ENCODE data around the gene OR2V2. TPM values are rescaled to one million over a fixed set of nuclear protein-coding genes. Genes with fewer than 3 reads are reported as not detected.
A peak's percentile ranks its signal among the peaks of the same experiment; 100 is the strongest.

OR2V2 gene
- total and polyA plus RNA-seq, 4 donors, result not detected

GRCh38 chr5:181205761-181206649, 58.6 kb downstream of the OR2V2 start:
- DNase-seq (ENCODE audit: low spot score), result no peak
- Histone ChIP-seq H3K27me3 (ENCODE audit: control insufficient read depth in 4 of 4, insufficient read depth in 4 of 4, low read length in 3 of 4) (no peaks in the 10 kb centered on the region), H3K9ac (ENCODE audit: low read depth in 1 of 2, low read length in 2 of 2) (no peak overlapping the region), H3K9me3 (ENCODE audit: control insufficient read depth in 4 of 4, low read length in 3 of 4) (no peaks in the 10 kb centered on the region), H3K4me1 (ENCODE audit: control insufficient read depth in 4 of 4, insufficient read depth in 4 of 4, low read length in 3 of 4) (peaks cover 12 to 37% (median 26%) of the 10 kb centered on the region in 4 donors), H3K4me3 (ENCODE audit: low read depth in 1 of 3, low read length in 3 of 3) (peak overlapping the region in 1 of 3 donors; percentile 25), H3K27ac (ENCODE audit: low read depth in 1 of 2, low read length in 2 of 2) (no peak overlapping the region), H3K36me3 (ENCODE audit: control insufficient read depth in 4 of 4, insufficient read depth in 3 of 4, low read depth in 1 of 4, low read length in 3 of 4) (no peaks in the 10 kb centered on the region)
- peak; percentile 10 for TF ChIP-seq NR2F2 (IDR thresholded peaks at IDR 0.05)
- no peak for TF ChIP-seq ATF3 (IDR thresholded peaks at IDR 0.05)
- TF ChIP-seq HNF4G (IDR thresholded peaks at IDR 0.05), result no peak
- 20% methylated on average over 37 of the region's 37 CpGs for WGBS

GRCh38 chr5:181207214-181207959, 60.0 kb downstream of the OR2V2 start:
- H3K27me3 ChIP-seq (ENCODE audit: control insufficient read depth in 4 of 4, insufficient read depth in 4 of 4, low read length in 3 of 4), result no peaks in the 10 kb centered on the region
- peak; percentile 82 for DNase-seq (ENCODE audit: low spot score)
- no peak overlapping the region for H3K9ac ChIP-seq (ENCODE audit: low read depth in 1 of 2, low read length in 2 of 2)
- TF ChIP-seq REST (IDR thresholded peaks at IDR 0.05), result no peak
- TF ChIP-seq ZBTB33 (IDR thresholded peaks at IDR 0.05), result no peak
- TF ChIP-seq MAX (IDR thresholded peaks at IDR 0.05), result peak; percentile 47
- TF ChIP-seq RAD21 (IDR thresholded peaks at IDR 0.05), result no peak
- TF ChIP-seq JUND (IDR thresholded peaks at IDR 0.05), result no peak
- TF ChIP-seq YY1 (IDR thresholded peaks at IDR 0.05), result no peak
- peak in 1 of 2 donors; percentile 4 for TF ChIP-seq HNF4A (conservative IDR thresholded peaks at IDR 0.05)
- TF ChIP-seq FOXA1 (IDR thresholded peaks at IDR 0.05), result no peak
- peak in 1 of 2 donors; percentile 35 for TF ChIP-seq GABPA (IDR thresholded peaks at IDR 0.05 in 1 of 2, conservative IDR thresholded peaks at IDR 0.05 in 1 of 2)
- TF ChIP-seq FOXA2 (IDR thresholded peaks at IDR 0.05), result no peak
- TF ChIP-seq NR2F2 (IDR thresholded peaks at IDR 0.05), result no peak
- no peak for TF ChIP-seq SP1 (IDR thresholded peaks at IDR 0.05)
- TF ChIP-seq RXRA (IDR thresholded peaks at IDR 0.05), result no peak
- peak in 1 of 2 donors; percentile 22 for TF ChIP-seq EGR1 (IDR thresholded peaks at IDR 0.05; ENCODE audit: low read depth in 2 of 2)
- no peak for TF ChIP-seq TAF1 (conservative IDR thresholded peaks at IDR 0.05)
- peak; percentile 98 for TF ChIP-seq ATF3 (IDR thresholded peaks at IDR 0.05)
- TF ChIP-seq CTCF (IDR thresholded peaks at IDR 0.05; ENCODE audit: low read depth, low read length, missing input control), result no peak
- no peak for TF ChIP-seq HNF4G (IDR thresholded peaks at IDR 0.05)
- WGBS, result 4% methylated on average over 36 of the region's 36 CpGs
- peaks cover 12 to 37% (median 26%) of the 10 kb centered on the region in 4 donors for H3K4me1 ChIP-seq (ENCODE audit: control insufficient read depth in 4 of 4, insufficient read depth in 4 of 4, low read length in 3 of 4)
- no peaks in the 10 kb centered on the region for H3K9me3 ChIP-seq (ENCODE audit: control insufficient read depth in 4 of 4, low read length in 3 of 4)
- peak overlapping the region; percentile 35 to 54 for H3K27ac ChIP-seq (ENCODE audit: low read depth in 1 of 2, low read length in 2 of 2)
- H3K4me3 ChIP-seq (ENCODE audit: low read depth in 1 of 3, low read length in 3 of 3), result peak overlapping the region in 2 of 3 donors; percentile 36 to 49
- H3K36me3 ChIP-seq (ENCODE audit: control insufficient read depth in 4 of 4, insufficient read depth in 3 of 4, low read depth in 1 of 4, low read length in 3 of 4), result no peaks in the 10 kb centered on the region

Measured in liver (tissue), 9 donors.